NCI-H526 treated with DMSO at 0.1 percent for 48 hours (cell line): ENCODE measurements around the gene ANKRD44.

Experiments used
- DNase-seq: peaks from one replicate; lab custom pipeline; 2025; lab: John Stamatoyannopoulos, UW

Gene ANKRD44

DNA sequence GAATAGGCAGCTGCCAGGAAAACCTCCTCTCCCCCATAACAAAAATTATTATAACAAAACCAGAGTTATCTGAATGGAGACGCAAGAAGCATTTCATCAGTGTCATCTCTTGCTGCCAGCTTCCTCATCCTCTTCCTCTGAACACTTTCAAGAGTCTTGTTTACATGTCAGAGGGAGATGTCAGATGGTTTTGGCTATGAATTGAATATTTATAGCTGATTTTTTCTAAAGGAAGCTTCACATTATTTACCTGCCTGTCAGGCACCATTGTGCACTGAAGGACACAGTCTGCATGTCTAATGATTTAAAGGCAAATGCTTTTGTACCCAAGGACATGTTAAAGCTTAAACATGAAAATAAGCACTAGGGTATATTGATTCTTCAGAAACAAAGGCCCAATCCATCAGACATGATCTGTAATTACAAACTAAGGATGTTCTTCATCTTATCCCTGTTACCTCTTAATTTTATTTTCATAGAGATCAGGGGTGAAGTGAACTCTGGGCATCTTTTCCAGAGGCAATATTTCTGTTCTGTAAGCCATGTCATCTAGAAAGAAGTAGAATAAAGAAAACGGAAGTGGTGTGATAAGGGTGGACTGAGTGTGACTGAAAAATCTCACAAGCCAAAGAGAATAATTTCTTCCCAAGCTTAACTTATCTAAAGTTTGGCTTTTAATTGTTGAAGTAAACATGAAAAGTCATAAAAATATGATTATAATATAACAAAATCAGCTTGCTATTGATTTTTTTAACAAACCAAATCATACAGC is 168.7 kb downstream of the ANKRD44 start:
- DNase-seq = no peak

DNA sequence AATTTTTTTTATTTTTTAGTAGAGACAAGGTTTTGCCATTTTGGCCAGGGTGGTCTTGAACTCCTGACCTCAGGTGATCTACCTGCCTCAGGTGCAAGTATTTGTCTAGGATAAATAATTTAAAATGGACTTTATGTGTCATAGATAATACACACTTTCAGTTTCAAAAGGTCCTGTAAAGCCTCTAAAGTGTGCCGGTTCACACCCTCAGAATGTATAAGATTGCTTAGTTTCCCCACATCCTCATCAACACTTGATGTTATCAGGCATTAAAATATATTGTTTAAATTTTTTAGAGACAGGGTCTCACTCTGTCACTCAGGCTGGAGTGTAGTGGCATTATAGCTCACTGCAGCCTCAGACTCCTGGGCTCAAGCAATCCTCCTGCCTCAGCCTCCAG is 170.5 kb downstream of the ANKRD44 start:
- DNase-seq = no peak

DNA sequence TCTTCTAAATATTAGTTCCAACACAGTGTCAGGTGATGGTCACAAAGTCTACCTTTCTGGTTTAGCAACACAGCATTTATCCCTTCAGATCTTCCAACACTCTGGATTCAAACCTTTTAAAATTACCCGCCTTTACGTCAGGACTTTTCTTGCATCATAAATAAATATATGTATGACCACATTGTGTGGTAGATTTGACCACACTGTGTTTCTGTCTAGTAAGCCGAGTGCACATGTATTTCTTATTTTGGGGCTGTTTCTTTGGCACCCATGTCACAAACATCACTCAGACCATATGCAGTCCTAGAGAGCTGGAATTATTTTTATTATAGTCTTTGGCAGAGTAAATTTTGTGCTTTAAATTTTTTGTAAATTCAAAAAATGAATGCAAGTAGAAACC is 172.1 kb downstream of the ANKRD44 start:
- DNase-seq = no peak

DNA sequence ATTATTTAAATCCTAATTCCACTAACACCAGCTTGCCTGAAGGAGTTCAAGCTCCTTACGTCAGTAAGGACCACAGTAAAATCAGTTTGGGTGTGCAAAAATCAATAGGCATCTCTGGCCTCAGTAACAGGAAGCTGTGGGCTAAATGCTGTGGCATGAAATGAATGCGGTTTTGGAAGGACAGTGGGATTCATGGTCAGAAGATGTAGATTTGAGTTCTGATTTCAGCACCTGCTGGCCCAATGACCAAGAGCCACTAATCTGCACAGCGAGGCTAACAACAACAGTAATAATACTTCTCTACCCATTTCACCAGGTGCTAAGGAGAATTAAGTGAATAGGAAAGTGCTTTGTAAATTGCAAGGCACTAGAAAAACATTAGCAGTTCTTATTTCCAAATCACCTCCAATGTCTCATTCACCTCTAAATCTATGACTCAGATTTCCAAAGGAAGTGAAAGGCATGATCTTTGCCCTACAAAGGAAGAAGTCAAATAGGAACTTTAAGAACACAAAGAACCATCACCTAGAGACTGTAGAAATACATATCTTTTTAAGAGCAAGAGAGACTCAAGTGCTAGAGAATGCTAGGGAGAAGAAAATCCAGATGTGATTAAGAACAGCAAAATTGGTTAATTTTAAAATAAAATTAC is 172.6 kb downstream of the ANKRD44 start:
- DNase-seq = no peak

DNA sequence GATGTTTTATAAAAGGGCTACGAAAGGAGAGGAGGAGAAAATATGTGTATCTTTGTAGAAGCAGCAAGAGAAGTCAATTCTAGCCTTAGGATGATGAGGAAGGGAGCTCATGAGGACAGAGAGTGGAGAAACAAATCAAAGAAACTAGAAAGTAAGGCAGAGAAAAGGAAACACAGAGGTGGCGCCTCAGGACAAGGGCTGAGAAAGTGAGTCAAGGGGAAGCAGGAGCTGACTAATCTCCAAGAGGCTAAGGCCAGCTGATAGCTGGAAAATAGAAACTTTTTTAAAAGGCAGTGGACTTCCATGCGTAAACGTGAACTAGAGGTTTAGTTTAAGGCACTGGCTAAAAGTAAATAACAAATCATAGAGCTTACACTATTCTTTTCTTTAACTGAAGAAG is 173.3 kb downstream of the ANKRD44 start:
- no peak for DNase-seq

DNA sequence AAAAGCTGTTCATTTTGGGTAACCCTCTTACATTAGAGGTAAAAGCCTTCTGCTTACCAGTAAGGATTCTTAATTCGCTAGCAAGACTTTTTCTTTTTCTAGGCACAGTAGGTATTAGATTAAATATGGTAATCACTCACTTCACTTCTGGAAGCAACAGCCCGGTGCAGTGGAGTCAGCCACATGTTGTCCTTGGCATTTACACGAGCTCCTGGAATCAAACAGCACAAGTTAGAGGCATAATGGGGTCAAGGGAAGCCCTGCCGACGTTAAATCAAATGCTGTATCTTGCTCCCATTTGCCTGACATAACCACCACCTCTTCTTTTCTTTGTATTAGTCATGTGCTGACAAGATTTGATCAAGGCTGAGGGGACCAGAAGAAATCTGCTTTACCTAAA is 174.1 kb downstream of the ANKRD44 start:
- DNase-seq = no peak

DNA sequence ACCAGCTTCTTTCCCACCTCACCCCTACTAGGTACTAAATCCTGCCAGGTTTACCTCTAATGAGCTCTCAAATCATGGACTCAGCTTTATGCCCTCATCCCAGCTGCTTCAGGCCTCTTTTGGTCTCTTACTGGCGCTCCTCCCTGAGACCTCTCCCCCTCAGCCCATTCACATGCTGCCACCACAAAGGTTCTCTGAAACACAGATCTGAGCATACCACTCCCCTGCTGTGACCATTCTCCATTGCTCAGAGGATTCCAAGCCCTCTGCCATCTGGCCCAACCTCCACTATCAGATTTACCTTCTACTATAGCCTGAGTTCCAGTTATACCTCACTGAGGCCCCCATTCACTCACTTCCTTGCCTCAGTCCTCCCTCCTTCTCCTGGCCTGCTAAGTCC is 174.8 kb downstream of the ANKRD44 start:
- no peak for DNase-seq

DNA sequence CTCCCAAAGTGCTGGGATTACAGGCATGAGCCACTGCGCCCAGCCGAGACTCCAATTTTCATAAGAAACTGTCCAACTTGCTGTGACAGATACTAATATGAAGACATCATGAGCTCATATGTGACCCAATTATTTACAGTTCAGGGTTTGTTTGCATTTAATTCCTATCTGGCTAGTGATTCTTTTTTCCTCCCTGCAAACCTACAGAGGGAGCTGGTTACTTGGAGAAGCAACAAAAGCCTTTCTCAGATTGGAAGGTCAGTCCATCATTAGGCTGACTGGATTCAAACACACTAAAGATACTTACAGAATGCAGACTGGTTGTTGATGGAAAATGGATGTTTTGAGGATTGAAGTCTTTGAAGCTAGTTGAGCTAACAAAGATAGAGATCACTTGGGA is 176.4 kb downstream of the ANKRD44 start:
- DNase-seq = no peak

DNA sequence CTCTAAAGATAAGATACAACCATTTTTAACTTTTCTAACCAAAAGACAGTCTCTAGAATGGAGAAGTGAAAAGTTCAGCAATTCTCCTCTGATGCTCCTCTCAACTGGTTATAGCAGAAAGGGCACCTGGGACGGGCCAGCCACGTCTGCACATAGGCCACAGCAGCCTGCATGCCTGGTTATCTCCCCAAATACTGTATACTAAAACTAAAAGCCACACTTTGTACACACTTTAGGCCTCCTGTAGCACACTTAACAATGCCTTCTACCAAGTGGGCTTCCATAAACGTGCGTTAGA is 179.1 kb downstream of the ANKRD44 start:
- DNase-seq = no peak

DNA sequence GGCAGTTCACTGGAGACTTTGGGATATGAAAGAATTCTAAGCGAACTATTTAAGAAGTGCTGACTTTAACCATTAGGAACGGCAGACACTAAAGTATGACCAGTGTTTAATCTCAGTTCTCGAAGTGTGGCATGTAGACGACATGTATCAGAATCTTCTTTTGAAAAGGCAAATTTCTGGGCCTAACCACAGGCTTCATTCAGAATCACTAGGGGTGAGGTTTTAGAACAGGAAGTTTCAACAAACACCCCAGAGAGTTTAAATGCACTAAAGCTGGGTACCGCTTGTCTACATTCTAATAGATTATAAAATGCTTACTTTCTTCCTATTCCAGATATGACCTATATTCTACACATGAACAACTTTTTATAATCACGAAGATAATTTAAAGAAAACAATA is 180.3 kb downstream of the ANKRD44 start:
- no peak for DNase-seq

DNA sequence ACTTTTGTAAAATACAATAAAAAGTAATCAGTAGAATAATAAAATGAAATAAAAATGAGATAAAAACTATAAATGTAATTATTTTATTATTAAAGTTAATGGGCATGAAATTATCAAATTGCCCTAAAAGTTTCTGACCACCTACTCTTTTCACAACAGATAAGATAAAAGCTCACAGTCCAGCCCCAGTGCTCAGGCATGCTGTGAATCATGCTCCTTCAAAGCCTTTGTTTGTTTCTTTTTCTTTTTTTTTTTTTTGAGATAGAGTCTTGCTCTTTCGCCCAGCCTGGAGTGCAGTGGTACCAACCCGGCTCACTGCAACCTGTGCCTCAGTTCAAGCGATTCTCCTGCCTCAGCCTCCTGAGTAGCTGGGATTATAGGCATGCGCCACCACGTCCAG is 181.7 kb downstream of the ANKRD44 start:
- DNase-seq = no peak

DNA sequence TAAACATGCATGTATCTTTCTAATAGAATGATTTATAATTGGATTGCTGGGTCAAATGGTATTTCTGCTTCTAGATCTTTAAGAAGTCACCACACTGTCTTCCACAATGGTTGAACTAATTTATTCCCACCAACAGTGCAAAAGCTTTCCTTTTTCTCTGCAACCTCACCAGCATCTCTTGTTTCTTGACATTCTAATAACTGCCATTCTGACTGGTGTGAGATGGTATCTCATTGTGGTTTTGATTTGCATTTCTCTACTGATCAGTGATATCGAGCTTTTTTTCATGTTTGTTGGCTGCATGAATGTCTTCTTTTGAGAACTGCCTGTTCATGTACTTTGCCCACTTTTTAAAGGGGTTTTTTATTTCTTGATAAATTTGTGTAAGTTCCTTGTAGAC is 182.5 kb downstream of the ANKRD44 start:
- DNase-seq = no peak

DNA sequence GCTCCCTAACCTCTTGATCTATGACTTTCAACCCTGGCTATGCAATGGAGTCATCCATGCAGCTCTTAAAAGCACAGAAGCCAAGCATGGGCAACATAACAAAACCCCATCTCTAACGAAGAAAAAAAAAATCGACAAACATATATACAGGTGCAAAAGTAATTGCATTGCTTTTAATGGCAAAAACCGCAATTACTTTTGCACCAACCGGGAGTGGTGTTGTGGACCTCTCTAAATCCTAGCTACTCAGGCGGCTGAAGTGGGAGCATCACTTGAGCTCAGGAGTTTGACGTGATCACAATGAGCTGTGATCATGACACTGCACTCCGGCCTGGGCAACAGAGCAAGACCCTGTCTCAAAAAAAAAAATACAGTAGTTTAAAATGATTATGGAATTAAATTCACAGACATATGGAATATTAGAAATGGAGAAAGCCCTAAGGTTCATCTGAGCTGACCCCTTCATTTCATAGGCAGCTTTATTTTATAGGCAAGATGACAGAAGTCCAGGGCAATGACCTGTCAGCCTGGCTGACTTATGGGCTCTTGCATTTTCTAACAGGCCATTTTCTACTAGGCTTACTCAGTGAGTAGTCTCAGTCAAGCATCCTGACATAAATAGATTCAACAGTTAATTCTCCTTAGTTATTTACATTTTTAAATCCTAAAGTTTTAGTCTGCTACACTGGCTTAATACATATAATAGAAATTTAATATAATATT is 183.8 kb downstream of the ANKRD44 start:
- no peak for DNase-seq

DNA sequence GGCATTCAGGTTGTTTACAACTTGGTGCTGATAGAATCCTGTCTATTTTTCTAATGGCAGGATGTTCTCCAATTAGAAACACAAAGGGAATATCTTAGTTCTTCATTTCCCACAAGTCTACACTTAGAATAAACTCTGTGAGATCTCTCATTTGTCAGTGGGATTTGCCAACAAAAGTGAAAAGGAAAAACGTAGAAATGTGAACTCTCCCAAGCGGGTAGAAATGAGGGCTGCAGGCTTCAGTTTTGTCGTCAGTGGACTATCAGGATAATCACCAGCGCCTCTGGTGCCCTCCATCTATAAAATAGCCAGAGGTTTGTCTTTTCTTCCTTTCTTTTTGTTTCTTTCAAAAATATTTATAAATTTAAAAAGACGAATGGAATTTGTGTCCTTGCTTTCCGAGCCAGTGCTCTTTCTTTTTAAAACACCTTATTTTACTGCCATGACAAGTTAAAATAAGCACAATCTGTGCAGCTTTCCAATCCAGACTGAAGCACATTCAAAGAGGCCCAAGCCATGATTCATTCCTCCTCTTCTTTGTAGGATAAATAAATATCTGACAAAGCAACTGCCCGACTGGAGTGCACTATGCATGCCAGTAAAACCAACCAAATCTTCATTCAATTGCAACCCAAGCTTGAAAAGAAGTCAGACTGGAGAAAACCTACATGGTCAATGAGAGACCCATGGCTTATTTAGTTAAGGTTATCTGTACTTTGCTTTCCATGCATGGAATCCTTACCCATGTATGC is 185.8 kb downstream of the ANKRD44 start:
- no peak for DNase-seq

DNA sequence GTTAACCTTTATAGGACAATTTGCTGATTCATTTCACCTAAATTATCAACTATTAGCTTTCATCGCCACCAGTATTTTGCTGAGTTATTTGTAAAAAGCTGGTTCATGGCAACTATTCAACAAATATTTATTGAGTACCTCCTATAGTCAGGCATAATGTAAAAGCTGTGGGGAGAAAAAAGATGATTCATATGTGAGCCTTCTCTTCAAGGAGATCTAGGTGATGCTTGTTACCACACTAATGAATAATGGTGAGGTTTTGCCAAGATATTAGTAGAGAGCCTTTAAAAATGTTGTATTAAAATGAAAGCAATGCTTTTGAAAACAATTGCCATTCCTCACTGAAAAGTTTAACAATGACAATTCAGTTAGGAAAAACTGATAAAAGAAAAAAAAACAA is 187.8 kb downstream of the ANKRD44 start:
- DNase-seq = no peak

DNA sequence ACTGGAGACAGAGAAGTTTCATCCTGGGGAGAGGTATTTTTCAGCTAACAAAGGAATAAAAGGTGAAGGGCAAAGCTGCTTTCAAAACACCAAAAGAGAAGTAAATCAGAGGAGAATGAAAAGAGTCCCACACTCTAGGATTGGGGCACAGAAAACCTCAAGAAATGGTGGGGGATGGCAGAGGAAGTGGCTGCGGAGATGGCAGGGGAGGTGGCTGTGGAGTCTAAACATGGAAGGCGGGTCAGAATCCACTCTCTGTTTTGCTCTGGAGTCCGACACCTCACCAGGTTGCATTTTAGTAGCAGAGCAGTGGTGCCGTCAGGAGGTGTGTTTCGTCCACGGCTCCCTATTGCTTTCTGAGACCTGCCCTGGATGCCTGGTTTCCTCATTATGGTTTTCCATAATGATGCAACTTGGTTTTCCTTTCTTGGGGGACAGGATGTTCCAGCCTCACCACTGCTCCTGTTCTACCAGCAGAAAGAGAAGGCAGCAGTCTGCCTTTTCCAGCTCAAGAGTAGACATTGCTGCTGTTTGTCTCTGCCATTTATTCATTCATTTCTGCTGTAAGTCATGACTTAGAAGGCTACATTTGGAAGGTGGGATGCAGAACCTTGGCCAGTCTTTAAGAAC is 188.7 kb downstream of the ANKRD44 start:
- DNase-seq = no peak

DNA sequence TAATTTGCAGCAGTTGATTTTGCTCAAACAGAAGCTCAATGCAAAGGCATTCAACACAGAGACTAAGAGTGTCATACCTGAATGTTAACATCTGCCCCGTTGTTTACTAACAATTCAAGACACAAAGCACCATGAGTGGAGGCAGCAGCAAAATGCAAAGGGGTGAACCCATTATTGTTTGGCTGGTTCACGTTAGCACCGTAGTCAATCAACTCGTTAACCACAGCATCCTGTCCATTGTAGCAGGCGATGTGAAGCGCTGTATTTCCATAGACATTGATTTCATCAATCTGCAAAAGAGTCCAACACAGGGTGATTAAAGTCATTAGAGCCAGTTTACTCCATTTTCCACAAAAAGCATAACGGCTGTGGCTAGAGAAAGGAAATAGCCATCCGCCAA is 189.3 kb downstream of the ANKRD44 start:
- no peak for DNase-seq

DNA sequence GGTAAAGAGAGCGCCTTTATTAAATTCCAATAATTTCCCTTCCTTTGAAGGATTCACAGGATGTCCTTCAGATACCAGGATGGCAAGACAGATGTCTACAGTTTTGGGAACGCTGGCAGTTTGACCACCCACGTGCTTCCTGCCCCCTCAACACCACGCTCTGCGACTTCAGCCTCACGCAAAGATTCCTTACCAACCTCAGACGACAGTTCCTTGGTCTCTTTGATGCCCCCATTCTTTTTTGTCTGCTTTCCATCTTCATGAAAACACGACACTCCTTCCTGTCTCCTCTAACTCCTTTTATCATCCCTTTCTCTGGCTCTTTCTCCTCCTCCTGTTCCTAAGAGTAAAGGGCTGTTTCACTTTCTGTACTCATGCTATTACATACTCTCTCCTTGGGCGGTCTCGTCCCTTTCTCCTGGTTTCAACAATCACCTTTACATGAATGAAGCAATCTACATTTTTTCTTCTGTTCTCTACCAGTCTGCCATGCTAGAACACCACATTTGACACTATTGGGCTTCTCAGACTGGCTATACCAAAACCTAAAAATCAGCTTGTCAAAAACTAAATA is 194.2 kb downstream of the ANKRD44 start:
- DNase-seq = no peak

DNA sequence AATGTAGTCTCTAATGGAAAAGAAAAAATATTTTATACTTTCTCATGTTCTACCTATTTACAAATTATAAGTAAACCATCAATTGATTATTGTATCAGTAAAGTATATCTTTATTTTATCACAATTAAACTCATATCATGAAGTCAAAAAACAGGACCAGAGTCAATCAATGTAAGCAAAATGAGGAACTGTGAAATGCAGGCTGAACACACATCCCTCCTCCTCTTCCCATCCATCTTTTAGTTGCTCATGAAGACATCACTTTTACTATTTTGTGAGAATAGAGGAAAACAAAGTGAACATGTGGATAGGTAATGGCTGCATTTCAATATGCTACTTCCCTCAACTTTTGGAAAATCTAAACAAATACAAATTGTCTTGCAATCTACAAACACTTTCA is 195.3 kb downstream of the ANKRD44 start:
- no peak for DNase-seq

DNA sequence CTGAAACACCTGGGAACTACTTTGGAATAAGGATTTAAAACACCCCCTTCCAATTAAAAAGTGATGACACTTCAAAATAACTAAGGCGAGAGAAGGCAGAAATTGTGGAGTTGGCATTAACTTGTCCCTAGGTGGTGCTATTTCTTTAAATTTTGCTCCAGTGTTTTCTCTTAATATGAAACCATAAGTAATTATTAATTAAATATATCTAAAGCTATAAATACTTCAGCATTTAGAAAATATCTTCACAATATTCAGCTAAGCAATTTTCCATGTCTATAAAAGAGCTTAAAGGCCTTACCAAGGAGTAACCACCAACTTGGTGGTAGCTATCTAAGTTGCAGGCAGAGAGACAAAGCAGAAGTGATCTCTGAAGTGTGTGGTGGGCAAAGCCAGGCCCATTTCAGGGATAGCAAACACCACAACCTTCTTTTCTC is 197.3 kb downstream of the ANKRD44 start:
- DNase-seq = peak; percentile 21

DNA sequence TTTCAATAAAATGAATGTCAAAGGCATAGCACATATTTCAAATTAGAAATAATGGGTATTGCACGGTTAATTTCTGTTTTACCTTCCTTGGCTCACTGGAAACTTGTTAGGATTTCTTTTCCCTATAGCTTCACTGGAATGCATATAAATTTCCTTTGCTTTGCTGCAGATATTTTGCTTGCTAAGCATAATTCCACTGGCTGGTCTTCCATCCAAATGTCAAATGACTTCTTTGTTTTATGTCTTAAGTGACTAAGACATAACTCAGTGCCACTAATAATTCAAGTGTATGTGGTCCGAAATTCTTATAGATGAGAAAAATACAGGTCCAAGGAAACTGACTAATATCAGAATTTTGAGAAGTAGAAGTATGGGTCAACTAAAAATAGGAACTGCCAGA is 201.3 kb downstream of the ANKRD44 start:
- DNase-seq = no peak

DNA sequence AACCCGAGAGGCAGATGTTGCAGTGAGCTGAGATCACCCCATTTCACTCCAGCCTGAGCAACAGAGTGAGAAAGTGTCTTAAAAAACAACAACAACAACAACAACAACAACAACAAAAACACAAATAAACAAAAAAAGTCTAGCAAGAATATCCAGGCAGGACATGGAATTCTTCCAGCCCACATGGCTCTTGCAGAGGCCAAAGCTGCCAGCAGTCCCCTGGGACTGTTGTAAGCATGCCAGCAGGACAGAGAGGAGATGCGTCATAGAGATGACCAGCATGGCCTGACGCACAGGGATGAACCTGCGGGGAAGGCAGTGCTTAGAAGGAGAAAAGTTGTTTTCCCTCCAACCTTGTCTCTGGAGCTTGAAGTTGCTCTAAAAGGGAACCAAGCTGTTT is 201.8 kb downstream of the ANKRD44 start:
- no peak for DNase-seq
